Kidney epithelial cell (primary cell): ENCODE results near the gene BAIAP2L1. TPM values are rescaled to one million over a fixed set of nuclear protein-coding genes. Genes with fewer than 3 reads are reported as not detected.
"Not testable (repeated sequence)": the region's sequence is repeated elsewhere in the genome, so short reads cannot be mapped to it uniquely, and the experiment has no call there.

Experiments
- DNase-seq: peaks from one replicate; pipeline ENCODE4 v3.0.0-alpha.2; 2010; ENCODE audit warnings: low read depth
- H3K27me3 ChIP-seq: 2 replicates; pipeline ENCODE4 v1.6.0; 2011; ENCODE audit warnings: low read length; ENCODE audit not compliant: control insufficient read depth, insufficient read depth
- H3K36me3 ChIP-seq: 2 replicates; pipeline ENCODE4 v1.5.1; 2011; ENCODE audit warnings: low read length; ENCODE audit not compliant: control insufficient read depth, insufficient read depth
- H3K4me3 ChIP-seq: 2 replicates; pipeline ENCODE4 v1.5.1; 2011; ENCODE audit warnings: low read depth, mild to moderate bottlenecking, control low read depth, low read length
- CTCF ChIP-seq: IDR thresholded peaks from 2 replicates; pipeline ENCODE4 v1.5.1; 2011; ENCODE audit warnings: mild to moderate bottlenecking, moderate library complexity, low read length, control low read depth, inconsistent platforms; ENCODE audit not compliant: insufficient read depth, poor library complexity, severe bottlenecking
- total RNA-seq: library from RNA; depleted of rRNA; stranded (reverse); fragments of >200 nt; gene quantifications from 2 replicates; pipeline ENCODE4 v1.2.3, GENCODE V29; 2015

The BAIAP2L1 gene
- total RNA-seq, 1 donor from 2014 or later = 32.5 TPM

- DNase-seq = no peak
- H3K4me3 ChIP-seq = no peak overlapping the region
- H3K36me3 ChIP-seq = peaks cover 1% of the 10 kb centered on the region
- no peaks in the 10 kb centered on the region for H3K27me3 ChIP-seq
- TF ChIP-seq CTCF = no peak
These were observed 13.2 kb downstream of the BAIAP2L1 start for GRCh38 chr7:98387544-98388226.

GRCh38 chr7:98387131-98387530 is 13.8 kb downstream of the BAIAP2L1 start:
- no peak for DNase-seq
- Histone ChIP-seq H3K4me3 (no peak overlapping the region), H3K36me3 (peaks cover 1% of the 10 kb centered on the region), H3K27me3 (no peaks in the 10 kb centered on the region)
- no peak for TF ChIP-seq CTCF

- H3K36me3 ChIP-seq, H3K27me3 ChIP-seq, H3K4me3 ChIP-seq, DNase-seq: not testable (repeated sequence)
These were observed 15.4 kb downstream of the BAIAP2L1 start for GRCh38 chr7:98385532-98385931.

- Histone ChIP-seq H3K4me3 (no peak overlapping the region), H3K27me3 (no peaks in the 10 kb centered on the region), H3K36me3 (no peaks in the 10 kb centered on the region)
- TF ChIP-seq CTCF = no peak
- no peak for DNase-seq
These were observed 22.6 kb downstream of the BAIAP2L1 start for GRCh38 chr7:98378210-98378819.

- no peak for DNase-seq
- Histone ChIP-seq H3K36me3 (no peaks in the 10 kb centered on the region), H3K4me3 (no peak overlapping the region), H3K27me3 (no peaks in the 10 kb centered on the region)
- no peak for TF ChIP-seq CTCF
These were observed 24.2 kb downstream of the BAIAP2L1 start for GRCh38 chr7:98376711-98377110.

GRCh38 chr7:98375664-98376063 is 25.2 kb downstream of the BAIAP2L1 start:
- no peaks in the 10 kb centered on the region for H3K36me3 ChIP-seq
- TF ChIP-seq CTCF = no peak
- DNase-seq = no peak
- H3K27me3 ChIP-seq = no peaks in the 10 kb centered on the region
- no peak overlapping the region for H3K4me3 ChIP-seq
